ENCODE measurements around the gene PTGDS.
A peak's percentile ranks its signal among the peaks of the same experiment; 100 is the strongest.

The PTGDS gene

DNA sequence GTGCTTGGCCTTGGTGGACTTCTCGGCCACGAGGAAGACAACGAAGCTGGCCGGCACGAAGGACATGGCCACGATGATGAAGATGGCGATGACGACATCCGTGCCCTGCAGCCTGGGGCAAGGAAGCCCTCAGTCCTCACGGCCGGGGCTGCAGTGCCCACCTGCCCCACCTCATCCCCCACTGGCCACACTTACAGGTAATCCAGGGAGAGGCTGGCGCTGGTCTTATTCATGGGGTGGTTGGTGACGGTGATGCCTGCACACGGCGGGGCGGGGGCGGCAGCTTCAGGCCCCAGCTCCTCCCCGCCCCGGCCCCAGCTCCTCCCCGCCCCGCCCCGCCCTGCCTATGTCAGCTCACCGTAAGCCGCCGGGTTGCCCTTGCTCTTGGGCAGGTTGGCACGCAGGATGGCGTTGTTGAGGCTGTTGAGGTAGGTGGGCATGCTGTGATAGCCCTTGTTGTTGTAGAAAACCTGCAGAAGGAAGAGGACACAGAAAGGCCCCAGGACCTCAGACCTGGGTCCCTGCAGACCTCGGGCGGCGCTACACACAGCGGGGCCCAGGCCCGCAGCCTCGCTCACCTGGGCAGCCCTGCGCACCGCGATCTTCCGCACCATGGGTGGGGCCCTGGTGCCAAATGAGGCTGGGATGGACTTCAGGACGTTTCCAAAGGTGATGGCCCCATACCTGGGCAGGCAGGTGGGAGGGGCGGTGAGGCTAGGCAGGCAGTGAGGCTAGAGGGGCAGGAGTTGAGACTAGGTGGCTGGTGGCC lies 34.8 kb downstream of the PTGDS start:
- DNase-seq = no peak

DNA sequence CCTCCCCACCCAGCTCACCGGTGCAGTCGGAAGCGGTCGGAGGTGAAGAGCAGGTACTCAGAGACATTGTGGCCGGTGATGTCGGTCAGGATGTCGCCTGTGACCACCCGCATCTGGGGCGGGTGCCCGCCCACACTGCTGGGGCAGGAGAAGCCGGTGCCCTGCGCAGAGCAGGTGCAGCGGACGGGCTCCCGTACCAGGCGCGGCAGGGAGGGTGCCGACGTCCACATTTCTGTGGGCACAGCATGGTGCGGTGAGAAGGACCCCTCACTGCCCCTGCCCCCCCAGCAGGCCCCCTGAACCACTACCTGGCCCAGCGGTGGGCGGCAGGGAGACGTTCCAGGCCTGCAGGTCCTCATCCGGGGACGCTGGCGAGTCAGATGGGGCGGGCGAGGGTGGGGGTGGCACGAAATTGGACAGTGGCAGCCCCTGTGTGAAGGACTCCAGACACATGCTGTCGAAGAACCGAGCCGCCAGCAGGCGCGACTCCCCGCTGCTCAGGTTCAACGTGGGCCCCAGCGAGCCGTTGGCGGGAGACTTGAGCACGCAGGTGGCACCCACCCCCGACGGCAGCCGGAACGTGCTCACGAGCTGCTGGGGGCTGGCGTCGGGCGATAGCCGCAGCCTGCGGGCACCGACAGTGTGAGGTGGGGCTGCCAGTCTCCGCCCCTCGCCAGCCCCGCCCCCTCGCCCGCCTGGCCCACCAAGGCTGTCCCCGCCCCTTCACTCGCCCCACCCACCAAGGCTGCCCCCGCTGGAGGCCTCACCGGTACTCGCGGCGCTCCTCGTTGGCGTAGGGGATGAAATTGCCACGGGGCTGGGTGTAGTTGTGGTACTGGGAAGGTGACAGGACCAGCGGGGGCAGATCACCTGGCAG lies 35.6 kb downstream of the PTGDS start:
- no peak for DNase-seq

DNA sequence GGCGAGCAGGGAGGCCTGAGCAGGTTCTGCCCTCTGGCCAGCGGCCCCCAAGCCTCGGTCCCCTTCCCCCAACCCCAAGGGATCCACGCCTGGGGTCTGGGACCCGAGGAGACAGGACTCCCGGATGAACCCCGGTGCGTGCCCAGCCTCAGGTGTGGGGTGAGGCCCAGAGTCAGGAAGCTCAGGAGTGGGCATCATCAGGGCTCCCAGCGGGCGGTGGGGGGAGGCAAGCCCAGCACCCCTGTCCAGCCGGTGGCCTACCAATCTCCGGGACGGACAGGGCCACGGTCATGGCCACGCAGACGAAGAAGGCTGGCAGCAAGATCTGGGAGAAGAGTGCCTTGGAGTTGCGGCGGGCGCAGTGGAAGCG lies 36.3 kb downstream of the PTGDS start:
- DNase-seq = no peak

DNA sequence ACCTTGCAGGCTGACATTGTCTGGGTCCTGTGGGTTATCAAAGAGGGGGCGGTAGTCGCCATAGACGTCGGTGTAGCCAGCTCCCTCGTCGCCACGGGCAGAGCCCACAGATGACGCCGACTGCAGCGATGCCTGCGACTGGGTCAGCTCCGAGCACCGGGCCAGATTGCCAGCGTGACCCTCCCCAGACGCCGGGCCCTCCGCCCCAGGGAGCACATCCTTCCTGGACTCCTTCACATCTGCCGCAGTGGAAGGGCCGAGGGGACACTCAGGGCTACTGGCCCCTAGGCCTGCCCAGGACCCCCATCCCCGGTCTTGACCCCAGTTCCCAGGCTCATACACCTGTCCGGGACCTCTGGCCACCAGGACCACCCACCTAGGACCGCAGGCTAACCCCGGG lies 36.9 kb downstream of the PTGDS start:
- DNase-seq = no peak

DNA sequence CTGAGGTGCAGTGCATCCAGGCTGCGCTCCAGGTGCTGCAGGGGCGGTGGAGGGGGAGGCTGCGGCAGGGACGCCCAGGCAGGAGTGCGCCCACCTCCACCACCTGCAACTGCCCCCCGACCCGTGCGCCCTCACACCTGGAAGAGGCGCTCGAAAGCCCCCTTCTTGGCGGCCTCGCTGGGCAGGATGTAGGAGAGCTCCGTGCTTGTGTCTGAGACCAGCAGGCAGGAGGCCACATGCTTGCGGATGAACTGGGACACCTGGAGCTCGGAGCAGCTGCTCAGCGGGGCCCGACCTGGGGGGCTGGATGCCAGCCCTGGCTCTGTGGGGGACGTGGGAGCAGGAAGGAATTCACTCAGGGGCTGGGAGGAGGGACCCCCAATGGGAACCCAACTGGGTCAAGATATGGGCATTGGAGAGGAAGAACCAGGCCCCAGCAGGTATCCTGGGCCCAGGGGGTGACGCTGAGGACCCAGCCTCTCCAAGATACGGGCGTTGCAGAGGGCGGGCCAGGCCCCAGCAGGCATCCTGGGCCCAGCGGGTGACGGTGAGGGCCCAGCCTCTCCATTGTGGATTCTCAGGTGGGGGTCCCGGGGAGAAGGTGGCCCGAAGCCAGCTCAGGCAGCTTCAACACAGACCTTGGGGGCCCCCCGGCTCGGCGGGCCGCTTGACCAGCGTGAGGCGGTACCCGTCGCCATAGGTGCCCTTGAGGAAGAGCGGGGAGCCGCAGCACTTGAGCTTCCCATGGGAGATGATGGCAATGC lies 37.7 kb downstream of the PTGDS start:
- no peak for DNase-seq

DNA sequence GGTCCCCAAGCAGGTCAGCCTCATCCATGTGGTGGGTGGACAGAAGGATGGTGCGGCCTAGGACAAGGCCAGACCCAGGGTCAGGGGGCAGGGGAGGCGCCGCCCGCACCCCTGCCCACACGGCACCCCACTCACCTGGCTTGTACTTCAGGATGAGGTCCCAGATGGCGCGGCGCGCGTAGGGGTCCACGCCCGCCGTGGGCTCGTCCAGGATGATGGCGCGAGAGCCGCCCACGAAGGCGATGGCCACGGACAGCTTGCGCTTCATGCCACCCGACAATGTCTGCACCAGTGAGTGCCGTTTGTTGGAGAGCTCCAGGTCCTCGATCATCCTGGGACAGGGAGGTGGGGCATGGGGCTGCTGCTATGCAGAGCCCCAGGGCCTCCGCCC lies 38.2 kb downstream of the PTGDS start:
- DNase-seq = no peak

DNA sequence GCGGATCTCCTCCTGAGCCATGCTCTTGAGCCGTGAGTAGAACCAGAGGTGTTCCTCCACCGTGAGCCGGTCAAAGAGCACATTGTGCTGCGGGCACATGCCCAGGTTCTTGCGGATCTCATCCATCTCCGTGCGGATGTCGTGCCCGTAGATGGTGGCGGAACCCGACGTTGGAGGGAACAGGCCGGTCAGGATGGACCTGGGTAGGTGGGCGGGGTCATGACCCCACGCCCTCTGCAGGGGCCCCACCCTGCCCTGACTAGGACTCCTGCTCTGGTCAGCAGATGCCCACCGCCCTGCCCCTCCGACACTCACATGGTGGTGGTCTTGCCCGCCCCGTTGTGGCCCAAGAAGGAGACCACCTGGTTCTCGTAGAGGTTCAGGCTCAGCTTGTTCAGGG lies 38.7 kb downstream of the PTGDS start:
- no peak for DNase-seq

DNA sequence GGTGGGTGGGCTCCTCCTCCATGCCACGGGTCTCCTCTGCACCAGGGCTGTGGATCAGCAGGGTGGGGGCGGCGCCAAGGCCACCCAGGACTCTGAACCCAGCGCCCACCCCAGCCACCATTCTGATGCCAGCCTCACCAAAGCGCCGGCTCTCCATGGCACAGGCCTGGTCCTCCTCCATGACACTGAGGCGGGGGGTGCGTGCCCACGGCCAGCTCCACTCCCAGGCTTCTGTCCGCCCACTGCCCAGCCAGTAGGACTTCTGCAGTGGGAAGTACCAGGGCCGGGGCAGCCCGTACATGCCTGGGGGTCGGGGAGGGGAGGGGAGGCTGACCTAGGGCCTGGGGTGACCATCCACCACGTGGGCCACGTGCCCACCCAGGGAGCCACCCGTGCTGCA lies 39.1 kb downstream of the PTGDS start:
- no peak for DNase-seq

DNA sequence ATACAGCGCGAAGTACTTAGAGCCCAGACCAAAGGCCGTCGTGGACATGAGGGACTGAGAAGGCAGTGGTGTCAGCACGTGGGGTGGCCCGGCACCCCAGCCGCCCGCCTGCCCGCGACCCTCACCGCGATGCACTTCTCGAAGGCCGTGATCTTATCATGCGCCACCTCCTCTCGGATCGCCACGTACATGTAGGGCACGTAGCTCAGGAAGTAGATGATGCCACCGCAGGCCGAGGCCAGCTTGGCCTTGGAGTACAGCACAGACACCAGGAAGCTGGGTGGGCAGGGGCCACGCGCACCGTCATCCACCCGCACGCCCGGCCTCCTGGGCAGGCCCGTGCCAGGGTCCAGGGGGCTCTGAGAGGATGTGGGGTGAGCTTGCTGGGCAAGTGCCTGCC lies 39.8 kb downstream of the PTGDS start:
- no peak for DNase-seq

DNA sequence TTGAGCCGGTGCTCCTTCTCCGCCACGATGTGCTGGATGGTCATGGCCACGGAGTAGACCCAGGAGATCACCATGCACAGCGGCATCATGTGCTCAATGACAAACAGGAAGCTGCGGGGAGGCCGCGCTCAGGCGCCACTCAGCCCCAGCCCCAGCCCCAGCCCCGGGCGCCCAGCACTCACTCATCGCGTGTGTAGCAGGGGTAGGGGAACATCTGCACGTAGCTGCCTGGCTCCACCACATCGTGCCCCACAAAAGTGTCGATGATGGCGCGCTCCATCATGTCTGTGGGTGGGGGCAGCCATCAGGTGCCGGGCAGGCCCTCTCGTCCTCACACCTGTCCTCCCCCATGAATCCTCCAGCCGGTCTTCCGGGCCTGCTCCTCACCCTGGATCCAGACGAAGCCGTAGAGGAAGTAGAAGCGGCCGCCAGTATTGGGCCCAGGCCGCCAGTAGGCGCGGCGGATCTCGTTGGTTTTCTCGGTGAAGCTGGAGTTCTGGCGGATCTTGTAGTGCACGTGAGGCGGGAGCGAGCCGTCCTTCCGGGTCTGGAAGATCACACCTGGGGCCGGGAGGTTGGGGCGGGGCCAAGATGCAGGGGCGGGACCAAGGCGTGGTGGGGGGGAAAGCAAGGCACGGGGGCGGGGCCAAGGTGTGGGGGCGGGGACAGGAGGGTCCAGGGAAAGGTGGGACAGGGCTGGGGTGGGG lies 40.6 kb downstream of the PTGDS start:
- DNase-seq = no peak

DNA sequence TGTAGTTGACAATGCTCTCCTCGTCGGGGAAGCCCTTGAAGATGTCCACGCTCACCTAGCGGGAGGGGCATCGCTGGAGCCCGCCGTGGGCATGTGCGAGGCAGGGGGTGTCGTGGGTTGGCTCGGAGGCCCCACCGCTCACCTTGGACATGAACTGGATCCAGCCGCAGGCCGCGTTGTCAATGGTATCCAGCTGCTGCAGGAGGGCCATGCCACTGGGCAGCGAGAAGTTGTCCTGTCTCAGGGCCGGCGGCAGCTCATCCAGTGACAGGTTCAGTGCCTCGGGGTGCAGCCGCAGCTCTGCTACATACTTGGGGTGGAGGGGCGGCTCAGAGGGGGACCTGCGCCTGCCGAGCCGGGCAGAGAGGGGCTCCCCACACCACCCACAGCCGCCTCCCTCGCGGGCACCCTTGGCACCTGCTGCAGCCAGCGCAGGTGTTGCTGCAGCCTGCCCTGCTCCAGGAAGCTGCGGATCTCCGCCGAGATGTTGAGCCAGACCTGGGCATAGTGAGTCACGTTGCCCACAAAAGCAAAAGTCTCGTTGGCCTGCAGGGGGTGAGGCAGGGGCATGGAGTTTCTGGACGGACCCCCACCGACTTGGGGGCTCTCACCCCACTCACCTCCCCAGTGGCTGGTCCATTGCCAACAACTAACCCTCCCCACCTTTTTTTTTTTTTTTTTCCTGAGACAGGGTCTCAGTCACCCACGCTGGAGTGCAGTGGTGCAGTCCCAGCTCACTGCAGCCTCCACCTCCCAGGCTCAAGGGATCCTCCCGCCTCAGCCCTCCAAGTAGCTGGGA lies 41.7 kb downstream of the PTGDS start:
- no peak for DNase-seq

DNA sequence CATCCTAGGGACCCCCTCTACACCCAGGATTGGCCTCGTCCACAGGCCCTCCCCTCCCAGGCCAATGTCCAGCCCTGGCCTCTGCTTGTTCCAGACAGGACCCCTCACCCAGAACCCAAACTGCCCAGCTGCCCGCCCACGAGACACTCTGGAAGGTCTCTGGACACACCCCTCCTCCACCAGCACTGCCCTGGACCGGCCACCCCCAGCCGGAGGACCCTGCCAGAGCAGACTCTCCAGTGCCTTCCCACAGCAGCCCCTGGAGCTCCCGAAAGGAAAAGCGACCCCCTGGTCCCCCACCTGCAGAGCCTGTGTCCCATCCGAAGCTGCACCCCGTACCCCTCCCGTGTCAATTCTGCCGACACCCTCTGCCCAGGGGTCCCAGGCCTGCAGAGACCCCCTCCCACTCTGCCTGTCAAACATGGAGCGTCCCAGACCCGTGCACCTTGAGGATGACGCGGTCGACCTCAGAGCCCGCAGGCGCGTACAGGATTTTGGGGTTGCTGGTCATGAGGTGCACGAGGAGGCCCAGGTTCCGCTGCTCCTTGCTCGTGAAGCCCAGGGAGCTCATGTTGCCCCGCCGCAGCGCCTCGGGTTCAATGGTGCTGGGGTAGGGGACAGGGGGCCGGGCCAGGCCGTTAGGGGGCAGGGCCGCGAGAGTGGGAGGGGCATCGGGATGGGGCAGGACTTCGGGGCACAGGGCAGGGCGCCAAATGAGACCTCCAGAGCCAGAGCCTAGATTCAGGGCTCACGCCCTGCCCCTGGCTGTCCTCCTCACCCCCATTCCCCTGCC lies 42.8 kb downstream of the PTGDS start:
- DNase-seq = no peak

DNA sequence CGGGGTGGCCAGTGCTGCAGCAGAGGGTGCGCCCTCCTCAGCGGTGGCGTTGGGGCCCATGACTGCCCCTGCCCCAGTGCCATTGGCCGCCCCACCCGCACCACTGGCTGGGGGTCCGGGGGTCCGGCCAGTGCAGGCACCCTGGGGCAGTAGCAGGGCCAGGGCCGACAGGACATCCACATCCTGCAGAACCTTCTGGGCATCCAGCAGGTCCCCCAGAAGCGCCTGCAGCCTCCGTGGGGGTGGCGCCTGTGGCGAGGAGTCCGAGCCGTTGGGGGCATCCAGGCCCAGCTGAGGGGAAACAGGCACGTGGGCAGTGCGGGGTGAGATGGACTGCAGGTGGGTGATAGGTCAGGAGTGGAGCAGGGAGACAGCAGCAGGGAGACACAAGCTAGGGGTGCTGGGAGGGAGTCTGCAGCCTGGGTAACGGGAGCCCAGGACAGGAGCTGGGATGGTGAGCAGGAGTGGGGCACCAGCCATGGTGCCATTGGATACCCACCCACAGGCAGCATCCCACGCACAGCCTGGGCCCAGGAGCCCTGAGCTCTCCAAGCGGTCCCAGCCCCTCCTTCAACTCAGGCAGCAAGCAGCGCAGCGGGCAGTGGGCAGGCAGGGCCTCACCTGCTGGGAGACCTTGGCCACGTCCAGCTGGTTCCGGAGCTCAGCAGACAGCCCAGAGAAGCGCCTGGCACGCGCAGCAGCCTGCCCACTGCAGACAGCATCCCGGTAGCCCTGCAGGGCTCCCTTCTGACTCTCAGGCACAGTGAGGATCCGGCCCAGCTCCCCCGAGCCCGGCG lies 43.7 kb downstream of the PTGDS start:
- DNase-seq = no peak

DNA sequence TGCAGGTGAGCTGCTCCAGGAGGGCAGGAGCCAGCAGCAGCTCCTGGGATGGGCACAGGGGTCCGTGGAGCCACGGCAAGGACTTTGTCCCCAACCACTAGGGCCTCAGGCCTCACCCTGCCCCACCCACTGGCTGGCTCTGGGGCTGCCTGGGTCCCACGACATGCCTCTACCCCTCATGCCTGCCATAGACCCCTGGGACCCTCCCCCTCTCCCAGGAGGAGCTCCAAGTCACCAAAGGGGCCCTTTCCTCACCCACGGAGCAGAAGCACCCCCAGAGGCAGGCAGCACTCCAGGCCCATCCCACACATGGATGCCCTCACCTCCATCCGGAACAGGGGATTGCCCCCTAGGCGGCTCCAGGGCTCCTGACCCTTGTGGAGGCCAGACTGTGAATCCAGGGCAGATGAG lies 44.3 kb downstream of the PTGDS start:
- no peak for DNase-seq

DNA sequence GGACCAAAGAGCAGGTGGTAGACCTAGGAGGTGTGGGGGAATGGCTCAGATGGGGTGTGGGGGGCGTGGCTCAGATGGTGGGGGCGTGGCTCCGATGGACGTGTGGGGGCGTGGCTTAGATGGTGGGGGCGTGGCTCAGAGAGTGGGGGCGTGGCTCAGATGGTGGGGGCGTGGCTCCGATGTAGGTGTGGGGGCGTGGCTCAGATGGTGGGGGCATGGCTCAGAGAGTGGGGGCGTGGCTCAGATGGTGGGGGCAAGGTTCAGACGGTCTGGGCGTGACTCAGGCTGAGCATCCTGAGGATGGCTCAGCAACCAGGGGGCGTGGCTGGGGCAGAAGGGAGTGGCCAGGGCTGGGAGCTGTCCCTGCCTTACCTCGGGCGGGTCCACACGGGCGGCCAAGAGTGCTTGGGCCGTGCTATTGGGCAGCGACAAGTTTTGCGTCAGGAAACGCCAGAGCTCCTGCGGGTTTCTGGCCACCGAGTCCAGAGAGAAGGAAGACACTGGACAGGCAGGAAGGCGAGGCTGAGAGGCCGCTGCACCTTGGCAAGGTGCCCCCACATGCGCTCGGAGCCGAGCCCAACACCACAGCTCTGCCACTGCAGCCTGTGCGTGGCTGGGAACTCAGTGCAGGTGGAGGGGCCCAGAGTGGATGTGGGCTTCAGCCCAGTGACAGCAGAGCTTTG lies 44.8 kb downstream of the PTGDS start:
- DNase-seq = no peak

DNA sequence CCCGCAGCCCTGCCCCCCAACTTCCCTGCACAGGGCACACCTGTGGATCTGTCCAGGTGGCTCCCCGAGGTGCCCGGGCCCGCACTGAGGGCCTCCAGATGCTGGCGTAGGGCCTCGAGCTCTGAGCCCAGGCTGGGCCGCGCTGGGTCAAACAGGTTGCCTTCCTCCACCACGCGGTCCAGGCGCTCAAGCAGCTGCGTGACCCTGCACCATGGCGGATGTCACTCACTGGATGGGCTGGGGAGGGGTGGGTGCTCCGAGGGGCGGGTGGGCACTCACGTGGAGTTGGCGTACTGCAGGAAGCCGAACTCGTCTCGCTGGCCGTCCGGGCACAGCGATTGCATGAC lies 45.3 kb downstream of the PTGDS start:
- DNase-seq = no peak

DNA sequence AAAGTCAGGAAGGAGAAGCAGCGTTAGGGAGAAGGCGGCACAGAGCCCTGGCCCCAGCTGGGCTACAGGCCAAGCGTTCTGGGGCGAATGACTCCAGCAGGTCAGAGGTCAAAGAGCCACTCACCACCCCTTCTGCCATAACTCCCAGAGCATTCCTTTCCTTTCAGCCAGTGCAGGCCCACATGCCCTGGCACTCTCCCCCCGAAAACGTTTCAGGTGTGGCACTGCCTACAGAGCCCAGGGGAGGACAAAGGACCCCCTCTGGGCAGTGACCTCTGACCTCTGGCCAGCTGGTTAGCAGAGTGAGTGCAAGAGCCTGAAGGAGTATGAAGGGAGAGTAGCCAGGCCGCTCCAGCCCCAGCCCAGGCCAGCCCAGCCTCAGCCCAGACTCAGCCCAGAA lies 45.9 kb downstream of the PTGDS start:
- no peak for DNase-seq

DNA sequence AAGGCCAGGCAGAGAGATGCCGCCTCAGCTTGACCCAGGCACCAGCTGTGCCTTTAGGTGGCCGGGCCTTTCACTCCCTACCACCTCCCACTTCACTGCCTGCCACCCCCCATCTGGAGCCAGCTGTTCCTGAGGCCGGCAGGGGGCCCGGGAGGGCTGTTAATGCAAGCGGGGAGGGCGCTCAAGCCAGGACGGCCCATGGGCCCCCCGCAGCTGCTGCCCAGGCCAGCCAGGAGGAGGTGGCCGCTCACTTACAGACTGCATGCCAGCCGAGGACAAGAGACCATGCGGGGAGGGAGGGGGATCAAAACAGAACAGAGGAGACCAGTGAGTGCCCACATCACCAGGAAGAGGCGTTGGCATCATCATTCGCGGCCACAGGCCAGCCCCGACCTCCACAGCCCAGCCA lies 46.3 kb downstream of the PTGDS start:
- no peak for DNase-seq

DNA sequence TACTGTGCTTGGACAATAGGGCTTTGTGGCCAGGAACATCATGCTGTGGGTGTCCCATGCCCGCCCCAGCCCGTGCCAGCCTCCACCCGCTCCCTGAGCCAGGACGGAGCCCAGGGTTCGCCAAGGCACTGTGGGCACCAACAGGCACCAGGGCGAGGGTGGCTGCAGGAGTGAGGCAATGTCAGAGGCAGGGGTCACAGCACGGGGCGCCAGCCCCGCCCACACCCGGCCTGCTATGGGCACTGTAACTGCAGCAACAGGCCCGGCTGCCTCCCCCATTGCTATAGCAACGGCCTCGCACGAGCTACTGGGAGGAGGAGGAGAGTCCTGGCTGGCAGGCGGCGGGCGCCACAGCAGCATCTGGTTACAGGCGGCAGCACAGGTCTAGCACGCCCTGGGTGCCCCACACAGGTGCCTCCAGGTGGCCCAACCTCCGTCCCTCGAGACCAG lies 48.2 kb downstream of the PTGDS start:
- peak; percentile 34 for DNase-seq

DNA sequence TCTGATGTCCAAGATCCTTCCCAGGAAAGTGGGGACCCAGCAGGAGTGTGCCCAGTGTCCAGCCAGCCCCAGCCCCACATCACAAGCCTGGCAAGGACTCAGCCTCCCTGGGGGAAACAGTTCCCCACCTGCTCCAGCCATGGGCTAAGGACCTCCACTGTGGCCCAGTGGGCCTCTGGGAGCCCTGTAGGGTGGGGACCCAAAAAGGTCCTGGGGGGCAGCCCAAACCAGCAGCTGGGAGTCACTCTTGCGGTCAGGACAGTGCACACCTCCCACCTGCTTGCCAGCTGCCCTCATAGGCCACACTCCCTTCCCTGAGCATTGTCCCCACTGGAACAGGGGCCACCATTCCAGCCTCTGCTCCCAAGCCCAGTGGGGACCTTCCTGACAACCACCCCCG lies 49.1 kb downstream of the PTGDS start:
- DNase-seq = no peak

Data from NCI-H1694 treated with DMSO at 0.1 percent for 48 hours (cell line).